HepG2 (cell line): ENCODE results near the gene SRSF4. TPM values are rescaled to one million over a fixed set of nuclear protein-coding genes. Genes with fewer than 3 reads are reported as not detected.

Experiments used
- CREM ChIP-seq, 2 experiments: sonication (generic) in 1 of 2; formaldehyde crosslinking in 1 of 2; IDR thresholded peaks; 2 replicates each; pipeline versions ENCODE4 v1.4.0 to v1.6.1; 2016 to 2020; ENCODE audit warnings: antibody characterized with exemption in 1 of 2, mild to moderate bottlenecking in 1 of 2, missing genetic modification reagents in 1 of 2
- SIX1 ChIP-seq: sonication (generic); formaldehyde crosslinking; IDR thresholded peaks from 2 replicates; pipeline ENCODE4 v1.4.0; 2020; ENCODE audit warnings: missing genetic modification reagents, borderline replicate concordance
- SRY ChIP-seq: sonication (generic); formaldehyde crosslinking; IDR thresholded peaks from 2 replicates; pipeline ENCODE4 v1.8.0; 2022; ENCODE audit warnings: mild to moderate bottlenecking, missing genetic modification reagents
- TBP ChIP-seq: sonication (generic); formaldehyde crosslinking; IDR thresholded peaks from 2 replicates; pipeline ENCODE4 v1.5.0; 2020; ENCODE audit warnings: missing genetic modification reagents
- ZNF143 ChIP-seq: sonication (generic); formaldehyde crosslinking; IDR thresholded peaks from 2 replicates; pipeline ENCODE4 v1.4.0; 2020; ENCODE audit warnings: missing genetic modification reagents
- ZNF234 ChIP-seq: sonication (generic); formaldehyde crosslinking; conservative IDR thresholded peaks from 2 replicates; pipeline ENCODE4 v1.5.1; 2020; ENCODE audit warnings: mild to moderate bottlenecking, missing genetic modification reagents
- ZNF3 ChIP-seq: IDR thresholded peaks from 2 replicates; pipeline ENCODE4 v1.7.0; 2017; ENCODE audit warnings: inconsistent platforms
- ZNF382 ChIP-seq: sonication (generic); formaldehyde crosslinking; IDR thresholded peaks from 2 replicates; pipeline ENCODE4 v1.5.0; 2020; ENCODE audit warnings: missing genetic modification reagents, mild to moderate bottlenecking, borderline replicate concordance
- ZNF644 ChIP-seq: IDR thresholded peaks from 2 replicates; pipeline ENCODE4 v1.6.1; 2016; ENCODE audit warnings: low read depth
- polyA plus RNA-seq, 8 experiments: library from polyadenylated mRNA; depleted of rRNA in 3 of 8; stranded (reverse) in 7 of 8; unstranded in 1 of 8; fragments of >200 nt; fragmentation: Illumina TruSeq in 4 of 8; extraction: Trizol in 4 of 8; gene quantifications; 2 replicates each; pipeline versions ENCODE4 v1.2.1 to v1.2.3, GENCODE V29; 2011 to 2016; ENCODE audit warnings: low read depth in 4 of 8, missing spikeins in 1 of 8, mixed read lengths in 1 of 8; ENCODE audit not compliant: insufficient read depth in 1 of 8
- total RNA-seq, 5 experiments: library from RNA; depleted of rRNA; stranded (reverse); fragments of >200 nt; fragmentation: Illumina TruSeq; extraction: Trizol; gene quantifications; 2 replicates each; pipeline ENCODE4 v1.2.3, GENCODE V29; 2016; ENCODE audit warnings: low read depth in 1 of 5
- TF ChIP-seq, protein P1 (sequence below): sonication (generic); formaldehyde crosslinking; conservative IDR thresholded peaks from 2 replicates; pipeline ENCODE4 v1.8.0; 2022; ENCODE audit warnings: mild to moderate bottlenecking, moderate library complexity, missing genetic modification reagents
- TF ChIP-seq, protein P2 (sequence below): sonication (generic); formaldehyde crosslinking; IDR thresholded peaks from 2 replicates; pipeline ENCODE4 v1.9.0; 2021; ENCODE audit warnings: mild to moderate bottlenecking, missing genetic modification reagents
- TF ChIP-seq, protein P3 (sequence below): sonication (generic); formaldehyde crosslinking; IDR thresholded peaks from 2 replicates; pipeline ENCODE4 v1.4.0; 2020; ENCODE audit warnings: mild to moderate bottlenecking, missing genetic modification reagents

The SRSF4 gene
- total and polyA plus RNA-seq, 2 of the 13 experiments (the other 11 are each of a cell fraction or from before 2014, with no cell fraction given), result 37.7 to 50.9 TPM

DNA sequence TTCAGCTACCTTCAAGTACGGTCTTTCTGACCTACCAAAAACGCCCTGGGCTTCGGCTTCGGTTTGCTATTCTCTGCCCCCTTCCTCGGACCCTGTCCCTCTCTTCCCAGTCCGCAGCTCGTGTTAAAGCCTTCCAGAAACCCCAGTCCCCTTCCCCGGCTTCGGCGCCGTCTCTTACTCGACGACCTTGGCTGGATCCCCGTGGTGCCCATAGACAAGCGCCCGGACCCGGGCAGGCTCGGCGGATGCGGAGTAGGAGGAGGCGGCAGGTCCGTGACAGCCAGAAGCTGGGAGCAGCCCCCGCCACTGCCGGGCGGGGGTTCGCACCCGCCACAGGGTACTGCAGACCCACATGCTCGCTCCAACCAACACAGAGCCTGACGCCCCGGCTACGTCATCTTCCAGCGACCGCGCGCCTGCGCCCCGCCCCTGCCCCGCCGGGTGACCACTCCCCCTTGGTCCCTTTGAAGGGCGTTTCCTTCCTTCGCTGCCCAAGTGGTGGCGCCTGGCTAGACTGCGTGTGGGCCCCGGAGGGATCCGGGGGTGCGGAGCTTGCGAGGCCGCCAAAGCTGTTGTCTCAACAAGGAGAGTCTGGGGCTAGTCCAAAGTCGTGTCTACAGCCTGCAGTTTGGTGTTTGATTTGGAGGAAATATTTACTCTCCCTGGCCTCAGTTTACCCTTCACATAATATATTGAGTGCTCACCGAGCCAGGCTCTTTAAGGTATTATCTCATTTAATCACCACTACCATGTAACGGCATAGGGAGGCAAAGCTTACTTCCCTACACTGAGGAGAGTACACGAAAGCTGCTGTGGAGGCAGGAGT is 49.1 kb upstream of the SRSF4 start, which contains the start of gene MECR (continued):
- TF ChIP-seq ZNF3 (no peak), ZNF143 (CRISPR knock-in tag) (no peak), SRY (CRISPR knock-in tag) (no peak; the same call in 1 of the 2 replicates), ZNF644 (no peak), CREM (IDR thresholded peaks at IDR 0.05) (peak; percentile 97), CREM (CRISPR knock-in tag; IDR thresholded peaks at IDR 0.05) (peak; percentile 76), ZNF234 (no peak; the same call in 1 of the 2 replicates), ZNF382 (no peak), SIX1 (CRISPR knock-in tag) (no peak), TBP (CRISPR knock-in tag) (no peak)
- TF ChIP-seq, protein P1, sequence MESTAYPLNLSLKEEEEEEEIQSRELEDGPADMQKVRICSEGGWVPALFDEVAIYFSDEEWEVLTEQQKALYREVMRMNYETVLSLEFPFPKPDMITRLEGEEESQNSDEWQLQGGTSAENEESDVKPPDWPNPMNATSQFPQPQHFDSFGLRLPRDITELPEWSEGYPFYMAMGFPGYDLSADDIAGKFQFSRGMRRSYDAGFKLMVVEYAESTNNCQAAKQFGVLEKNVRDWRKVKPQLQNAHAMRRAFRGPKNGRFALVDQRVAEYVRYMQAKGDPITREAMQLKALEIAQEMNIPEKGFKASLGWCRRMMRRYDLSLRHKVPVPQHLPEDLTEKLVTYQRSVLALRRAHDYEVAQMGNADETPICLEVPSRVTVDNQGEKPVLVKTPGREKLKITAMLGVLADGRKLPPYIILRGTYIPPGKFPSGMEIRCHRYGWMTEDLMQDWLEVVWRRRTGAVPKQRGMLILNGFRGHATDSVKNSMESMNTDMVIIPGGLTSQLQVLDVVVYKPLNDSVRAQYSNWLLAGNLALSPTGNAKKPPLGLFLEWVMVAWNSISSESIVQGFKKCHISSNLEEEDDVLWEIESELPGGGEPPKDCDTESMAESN (CRISPR knock-in tag), result peak; percentile 81
- TF ChIP-seq, protein P2, sequence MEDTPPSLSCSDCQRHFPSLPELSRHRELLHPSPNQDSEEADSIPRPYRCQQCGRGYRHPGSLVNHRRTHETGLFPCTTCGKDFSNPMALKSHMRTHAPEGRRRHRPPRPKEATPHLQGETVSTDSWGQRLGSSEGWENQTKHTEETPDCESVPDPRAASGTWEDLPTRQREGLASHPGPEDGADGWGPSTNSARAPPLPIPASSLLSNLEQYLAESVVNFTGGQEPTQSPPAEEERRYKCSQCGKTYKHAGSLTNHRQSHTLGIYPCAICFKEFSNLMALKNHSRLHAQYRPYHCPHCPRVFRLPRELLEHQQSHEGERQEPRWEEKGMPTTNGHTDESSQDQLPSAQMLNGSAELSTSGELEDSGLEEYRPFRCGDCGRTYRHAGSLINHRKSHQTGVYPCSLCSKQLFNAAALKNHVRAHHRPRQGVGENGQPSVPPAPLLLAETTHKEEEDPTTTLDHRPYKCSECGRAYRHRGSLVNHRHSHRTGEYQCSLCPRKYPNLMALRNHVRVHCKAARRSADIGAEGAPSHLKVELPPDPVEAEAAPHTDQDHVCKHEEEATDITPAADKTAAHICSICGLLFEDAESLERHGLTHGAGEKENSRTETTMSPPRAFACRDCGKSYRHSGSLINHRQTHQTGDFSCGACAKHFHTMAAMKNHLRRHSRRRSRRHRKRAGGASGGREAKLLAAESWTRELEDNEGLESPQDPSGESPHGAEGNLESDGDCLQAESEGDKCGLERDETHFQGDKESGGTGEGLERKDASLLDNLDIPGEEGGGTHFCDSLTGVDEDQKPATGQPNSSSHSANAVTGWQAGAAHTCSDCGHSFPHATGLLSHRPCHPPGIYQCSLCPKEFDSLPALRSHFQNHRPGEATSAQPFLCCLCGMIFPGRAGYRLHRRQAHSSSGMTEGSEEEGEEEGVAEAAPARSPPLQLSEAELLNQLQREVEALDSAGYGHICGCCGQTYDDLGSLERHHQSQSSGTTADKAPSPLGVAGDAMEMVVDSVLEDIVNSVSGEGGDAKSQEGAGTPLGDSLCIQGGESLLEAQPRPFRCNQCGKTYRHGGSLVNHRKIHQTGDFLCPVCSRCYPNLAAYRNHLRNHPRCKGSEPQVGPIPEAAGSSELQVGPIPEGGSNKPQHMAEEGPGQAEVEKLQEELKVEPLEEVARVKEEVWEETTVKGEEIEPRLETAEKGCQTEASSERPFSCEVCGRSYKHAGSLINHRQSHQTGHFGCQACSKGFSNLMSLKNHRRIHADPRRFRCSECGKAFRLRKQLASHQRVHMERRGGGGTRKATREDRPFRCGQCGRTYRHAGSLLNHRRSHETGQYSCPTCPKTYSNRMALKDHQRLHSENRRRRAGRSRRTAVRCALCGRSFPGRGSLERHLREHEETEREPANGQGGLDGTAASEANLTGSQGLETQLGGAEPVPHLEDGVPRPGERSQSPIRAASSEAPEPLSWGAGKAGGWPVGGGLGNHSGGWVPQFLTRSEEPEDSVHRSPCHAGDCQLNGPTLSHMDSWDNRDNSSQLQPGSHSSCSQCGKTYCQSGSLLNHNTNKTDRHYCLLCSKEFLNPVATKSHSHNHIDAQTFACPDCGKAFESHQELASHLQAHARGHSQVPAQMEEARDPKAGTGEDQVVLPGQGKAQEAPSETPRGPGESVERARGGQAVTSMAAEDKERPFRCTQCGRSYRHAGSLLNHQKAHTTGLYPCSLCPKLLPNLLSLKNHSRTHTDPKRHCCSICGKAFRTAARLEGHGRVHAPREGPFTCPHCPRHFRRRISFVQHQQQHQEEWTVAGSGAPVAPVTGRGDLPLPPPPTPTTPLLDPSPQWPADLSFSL (CRISPR knock-in tag), result no peak
- TF ChIP-seq, protein P3, sequence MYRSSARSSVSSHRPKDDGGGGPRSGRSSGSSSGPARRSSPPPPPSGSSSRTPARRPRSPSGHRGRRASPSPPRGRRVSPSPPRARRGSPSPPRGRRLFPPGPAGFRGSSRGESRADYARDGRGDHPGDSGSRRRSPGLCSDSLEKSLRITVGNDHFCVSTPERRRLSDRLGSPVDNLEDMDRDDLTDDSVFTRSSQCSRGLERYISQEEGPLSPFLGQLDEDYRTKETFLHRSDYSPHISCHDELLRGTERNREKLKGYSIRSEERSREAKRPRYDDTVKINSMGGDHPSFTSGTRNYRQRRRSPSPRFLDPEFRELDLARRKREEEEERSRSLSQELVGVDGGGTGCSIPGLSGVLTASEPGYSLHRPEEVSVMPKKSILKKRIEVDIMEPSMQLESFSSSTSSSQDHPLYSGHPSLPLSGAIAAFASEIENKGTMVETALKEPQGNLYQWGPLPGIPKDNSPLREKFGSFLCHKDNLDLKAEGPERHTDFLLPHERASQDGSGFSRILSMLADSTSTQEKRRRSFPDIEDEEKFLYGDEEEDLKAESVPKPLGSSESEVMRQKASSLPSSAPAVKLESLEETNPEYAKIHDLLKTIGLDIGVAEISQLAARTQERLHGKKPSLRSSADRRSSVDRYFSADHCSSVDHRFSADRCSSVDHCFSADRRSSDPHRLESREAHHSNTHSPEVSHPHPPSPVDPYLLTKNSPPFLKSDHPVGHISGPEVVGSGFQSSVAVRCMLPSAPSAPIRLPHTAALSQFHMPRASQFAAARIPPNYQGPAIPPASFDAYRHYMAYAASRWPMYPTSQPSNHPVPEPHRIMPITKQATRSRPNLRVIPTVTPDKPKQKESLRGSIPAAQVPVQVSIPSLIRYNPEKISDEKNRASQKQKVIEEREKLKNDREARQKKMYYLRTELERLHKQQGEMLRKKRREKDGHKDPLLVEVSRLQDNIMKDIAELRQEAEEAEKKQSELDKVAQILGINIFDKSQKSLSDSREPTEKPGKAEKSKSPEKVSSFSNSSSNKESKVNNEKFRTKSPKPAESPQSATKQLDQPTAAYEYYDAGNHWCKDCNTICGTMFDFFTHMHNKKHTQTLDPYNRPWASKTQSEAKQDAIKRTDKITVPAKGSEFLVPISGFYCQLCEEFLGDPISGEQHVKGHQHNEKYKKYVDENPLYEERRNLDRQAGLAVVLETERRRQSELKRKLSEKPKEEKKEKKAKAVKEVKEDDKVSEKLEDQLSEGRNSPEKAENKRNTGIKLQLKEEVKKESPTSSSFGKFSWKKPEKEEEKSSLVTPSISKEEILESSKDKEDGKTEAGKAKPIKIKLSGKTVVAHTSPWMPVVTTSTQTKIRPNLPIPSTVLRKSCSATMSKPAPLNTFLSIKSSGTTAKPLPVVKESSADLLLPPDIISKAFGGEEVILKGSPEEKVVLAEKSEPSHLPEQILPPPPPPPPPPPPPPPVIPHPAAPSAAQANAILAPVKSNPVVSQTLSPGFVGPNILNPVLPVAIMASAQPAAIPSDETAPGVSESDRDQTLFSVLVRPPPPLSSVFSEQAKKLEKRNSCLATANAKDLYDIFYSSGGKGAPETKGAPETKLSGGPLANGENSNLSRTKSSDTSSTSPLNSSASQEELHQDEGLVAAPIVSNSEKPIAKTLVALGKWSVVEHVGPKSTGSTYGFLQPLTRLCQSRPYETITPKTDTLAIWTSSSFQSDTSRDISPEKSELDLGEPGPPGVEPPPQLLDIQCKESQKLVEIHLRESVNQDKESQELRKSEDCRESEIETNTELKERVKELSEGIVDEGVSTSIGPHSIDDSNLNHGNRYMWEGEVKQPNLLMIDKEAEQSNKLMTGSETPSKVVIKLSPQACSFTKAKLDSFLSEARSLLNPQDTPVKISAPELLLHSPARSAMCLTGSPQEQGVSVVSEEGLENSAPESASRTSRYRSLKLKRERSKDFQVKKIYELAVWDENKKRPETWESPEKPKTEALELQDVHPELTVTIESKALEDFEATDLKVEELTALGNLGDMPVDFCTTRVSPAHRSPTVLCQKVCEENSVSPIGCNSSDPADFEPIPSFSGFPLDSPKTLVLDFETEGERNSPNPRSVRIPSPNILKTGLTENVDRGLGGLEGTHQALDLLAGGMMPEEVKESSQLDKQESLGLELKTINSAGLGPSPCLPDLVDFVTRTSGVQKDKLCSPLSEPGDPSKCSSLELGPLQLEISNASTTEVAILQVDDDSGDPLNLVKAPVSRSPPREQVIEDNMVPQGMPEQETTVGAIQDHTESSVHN (CRISPR knock-in tag), result no peak
